A673 (cell line): ENCODE measurements around the gene GRHPR. TPM values are rescaled to one million over a fixed set of nuclear protein-coding genes. Genes with fewer than 3 reads are reported as not detected.

Experiments used
- BruUV-seq: library from RNA; stranded (reverse); fragments of 400-500 nt; replicated peaks from 2 replicates; lab custom pipeline; 2021; lab: Mats Ljungman, UMichigan
- CTCF ChIA-PET: fragments of 300-600 bp; sonication (Branson Sonifier 250); formaldehyde crosslinking; loops from one replicate; lab custom pipeline; 2022; ENCODE audit warnings: antibody characterized with exemption; lab: Charles Lee
- POLR2A ChIA-PET: fragments of 300-600 bp; sonication (Branson Sonifier 250); formaldehyde crosslinking; loops from one replicate; lab custom pipeline; 2022; ENCODE audit warnings: antibody characterized with exemption; ENCODE audit not compliant: low non-redundant PET; lab: Charles Lee
- DNase-seq: peaks from one replicate; pipeline ENCODE4 v3.0.0-alpha.2; 2015; ENCODE audit warnings: low spot score
- H3K27ac ChIP-seq: fragments of 200-600 bp; sonication (generic); 2 replicates; pipeline ENCODE4 v1.5.1; 2016; ENCODE audit warnings: mixed run types, low read depth, mild to moderate bottlenecking, mixed read lengths, antibody characterized with exemption, low read length; ENCODE audit not compliant: poor library complexity, severe bottlenecking
- H3K27me3 ChIP-seq: fragments of 200-600 bp; sonication (generic); replicated peaks from 2 replicates; pipeline ENCODE4 v1.6.1; 2017; ENCODE audit warnings: mixed run types, low read depth, mild to moderate bottlenecking, mixed read lengths, antibody characterized with exemption, low read length; ENCODE audit not compliant: insufficient read depth, poor library complexity
- H3K36me3 ChIP-seq: fragments of 200-600 bp; sonication (generic); 2 replicates; pipeline ENCODE4 v1.6.1; 2016; ENCODE audit warnings: mixed run types, mild to moderate bottlenecking, mixed read lengths, antibody characterized with exemption, low read length; ENCODE audit not compliant: insufficient read depth, poor library complexity, severe bottlenecking
- H3K4me1 ChIP-seq: fragments of 200-600 bp; sonication (generic); 2 replicates; pipeline ENCODE4 v1.6.1; 2017; ENCODE audit warnings: mixed run types, mild to moderate bottlenecking, mixed read lengths, antibody characterized with exemption, low read length; ENCODE audit not compliant: insufficient read depth, poor library complexity, severe bottlenecking
- H3K4me3 ChIP-seq: fragments of 200-600 bp; sonication (generic); 2 replicates; pipeline ENCODE4 v1.5.1; 2016; ENCODE audit warnings: low read depth, mixed run types, mild to moderate bottlenecking, mixed read lengths, low read length; ENCODE audit not compliant: poor library complexity, severe bottlenecking
- H3K9me3 ChIP-seq: fragments of 200-600 bp; sonication (generic); 2 replicates; pipeline ENCODE4 v1.6.1; 2016; ENCODE audit warnings: mixed run types, low read depth, mild to moderate bottlenecking, mixed read lengths, antibody characterized with exemption, low read length; ENCODE audit not compliant: poor library complexity, severe bottlenecking
- CTCF ChIP-seq: fragments of 300-800, 200-600 bp; sonication (generic); conservative IDR thresholded peaks from 2 replicates; pipeline ENCODE4 v1.5.1; 2017; ENCODE audit warnings: low read depth, mild to moderate bottlenecking, antibody characterized with exemption, low read length, moderate library complexity, mixed read lengths
- EZH2 ChIP-seq: fragments of 200-600 bp; sonication (generic); IDR thresholded peaks from 2 replicates; pipeline ENCODE4 v1.6.1; 2017; ENCODE audit warnings: borderline replicate concordance, low read depth, mild to moderate bottlenecking, mixed read lengths, antibody characterized with exemption, low read length; ENCODE audit not compliant: poor library complexity, severe bottlenecking
- intact Hi-C: fragments of 100-400 bp; cut with micrococcal nuclease; formaldehyde crosslinking; loops from one replicate; pipeline ENCODE4 v1.10.0; 2022; ENCODE audit not compliant: unreplicated experiment
- total RNA-seq: library from RNA; stranded (reverse); gene quantifications from 2 replicates; pipeline ENCODE4 v1.2.3, GENCODE V29; 2021

GRHPR gene
- total RNA-seq, 1 experiment from 2014 or later = 102 TPM

GRCh38 chr9:37438359-37438758 is 15.9 kb downstream of the GRHPR start:
- no peak overlapping the region for H3K27ac ChIP-seq
- H3K4me1 ChIP-seq = no peaks in the 10 kb centered on the region
- CTCF ChIA-PET = no interaction called here
- POLR2A ChIA-PET = no interaction called here
- peaks cover 84% of the 10 kb centered on the region for H3K36me3 ChIP-seq
- DNase-seq = no peak
- intact Hi-C loops = no loop called here
- no peak for TF ChIP-seq EZH2
- TF ChIP-seq CTCF = no peak
- BruUV-seq = no TSS peak
- no peaks in the 10 kb centered on the region for H3K9me3 ChIP-seq
- H3K4me3 ChIP-seq = no peak overlapping the region
- no peaks in the 10 kb centered on the region for H3K27me3 ChIP-seq

- ChIA-PET POLR2A (no interaction called here), CTCF (no interaction called here)
- intact Hi-C loops = no loop called here
- no peaks in the 10 kb centered on the region for H3K27me3 ChIP-seq
- peaks cover 57% of the 10 kb centered on the region for H3K36me3 ChIP-seq
- no TSS peak for BruUV-seq
- H3K9me3 ChIP-seq = no peaks in the 10 kb centered on the region
- H3K4me1 ChIP-seq = peaks cover 5% of the 10 kb centered on the region
- TF ChIP-seq CTCF = no peak
- no peak for TF ChIP-seq EZH2
- DNase-seq = no peak
- H3K27ac ChIP-seq = no peak overlapping the region
- H3K4me3 ChIP-seq = no peak overlapping the region
Measured at GRCh38 chr9:37441776-37442370, 19.4 kb downstream of the GRHPR start.

GRCh38 chr9:37442556-37442955 is 20.1 kb downstream of the GRHPR start:
- Histone ChIP-seq H3K4me1 (peaks cover 11% of the 10 kb centered on the region), H3K4me3 (no peak overlapping the region), H3K9me3 (no peaks in the 10 kb centered on the region), H3K27me3 (no peaks in the 10 kb centered on the region), H3K36me3 (peaks cover 50% of the 10 kb centered on the region), H3K27ac (no peak overlapping the region)
- ChIA-PET CTCF (interaction anchor here (0.6 kb wide), 1 partner anchor 460 kb away, joined by 3 read pairs; no protein-coding TSS in a partner anchor), POLR2A (no interaction called here)
- intact Hi-C loops = no loop called here
- BruUV-seq = no TSS peak
- TF ChIP-seq EZH2 = no peak
- TF ChIP-seq CTCF = no peak
- no peak for DNase-seq
